ENCODE measurements around the gene TTC9B. TPM values are rescaled to one million over a fixed set of nuclear protein-coding genes. Genes with fewer than 3 reads are reported as not detected.
A peak's percentile ranks its signal among the peaks of the same experiment; 100 is the strongest.

TTC9B gene
- total RNA-seq, 1 experiment from 2014 or later, result 0.59 TPM

GRCh38 chr19:40217027-40217810 is 965 bp downstream of the TTC9B start:
- peak; percentile 79 to 92 for DNase-seq
- Histone ChIP-seq H3K9me2 (ENCODE audit: insufficient read depth) (no peaks in the 10 kb centered on the region), H3K27me3 (ENCODE audit: insufficient read depth, low read depth) (no peaks in the 10 kb centered on the region), H3K4me1 (replicated peaks; ENCODE audit: insufficient read depth) (peaks cover 17% of the 10 kb centered on the region), H3K4me2 (peak overlapping the region; percentile 95), H3K36me3 (ENCODE audit: low read depth) (no peaks in the 10 kb centered on the region), H2AFZ (peak overlapping the region; percentile 98), H4K20me1 (ENCODE audit: insufficient read depth) (no peaks in the 10 kb centered on the region), H3K27ac (peak overlapping the region; percentile 47), H3K9me3 (ENCODE audit: insufficient read depth, low read depth) (no peaks in the 10 kb centered on the region), H3K4me3 (peak overlapping the region; percentile 73), H3F3A (ENCODE audit: insufficient read depth, low read depth) (peaks cover 16% of the 10 kb centered on the region; the same call in 1 of the 2 replicates), H3K79me2 (ENCODE audit: low read depth) (no peaks in the 10 kb centered on the region)
- TF ChIP-seq EZH2 (IDR thresholded peaks at IDR 0.05; ENCODE audit: low read depth), result no peak
- TF ChIP-seq, protein P1, sequence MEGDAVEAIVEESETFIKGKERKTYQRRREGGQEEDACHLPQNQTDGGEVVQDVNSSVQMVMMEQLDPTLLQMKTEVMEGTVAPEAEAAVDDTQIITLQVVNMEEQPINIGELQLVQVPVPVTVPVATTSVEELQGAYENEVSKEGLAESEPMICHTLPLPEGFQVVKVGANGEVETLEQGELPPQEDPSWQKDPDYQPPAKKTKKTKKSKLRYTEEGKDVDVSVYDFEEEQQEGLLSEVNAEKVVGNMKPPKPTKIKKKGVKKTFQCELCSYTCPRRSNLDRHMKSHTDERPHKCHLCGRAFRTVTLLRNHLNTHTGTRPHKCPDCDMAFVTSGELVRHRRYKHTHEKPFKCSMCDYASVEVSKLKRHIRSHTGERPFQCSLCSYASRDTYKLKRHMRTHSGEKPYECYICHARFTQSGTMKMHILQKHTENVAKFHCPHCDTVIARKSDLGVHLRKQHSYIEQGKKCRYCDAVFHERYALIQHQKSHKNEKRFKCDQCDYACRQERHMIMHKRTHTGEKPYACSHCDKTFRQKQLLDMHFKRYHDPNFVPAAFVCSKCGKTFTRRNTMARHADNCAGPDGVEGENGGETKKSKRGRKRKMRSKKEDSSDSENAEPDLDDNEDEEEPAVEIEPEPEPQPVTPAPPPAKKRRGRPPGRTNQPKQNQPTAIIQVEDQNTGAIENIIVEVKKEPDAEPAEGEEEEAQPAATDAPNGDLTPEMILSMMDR (conservative IDR thresholded peaks at IDR 0.05), result peak; percentile 80
- CTCF ChIA-PET, result no interaction called here
- POLR2A ChIA-PET (ENCODE audit: unreplicated experiment), result interaction anchor here (0.6 to 0.7 kb wide), 2 partner anchors 225 to 388 kb away, joined by 3 read pairs; no protein-coding TSS in a partner anchor
- intact Hi-C loops (cut with micrococcal nuclease; ENCODE audit: unreplicated experiment), result loop anchor here (2.0 kb wide), 1 partner anchor 70 kb away; no protein-coding TSS in a partner anchor
- BruUV-seq (replicated peaks), result TSS peak; percentile 24

GRCh38 chr19:40216777-40217026 is 1.5 kb downstream of the TTC9B start:
- Histone ChIP-seq H3K4me2 (peak overlapping the region; percentile 95), H2AFZ (peak overlapping the region; percentile 98; the same call in 1 of the 2 replicates), H4K20me1 (ENCODE audit: insufficient read depth) (no peaks in the 10 kb centered on the region), H3K4me1 (replicated peaks; ENCODE audit: insufficient read depth) (peaks cover 17% of the 10 kb centered on the region), H3K36me3 (ENCODE audit: low read depth) (no peaks in the 10 kb centered on the region), H3K9me3 (ENCODE audit: insufficient read depth, low read depth) (no peaks in the 10 kb centered on the region), H3F3A (ENCODE audit: insufficient read depth, low read depth) (peaks cover 16% of the 10 kb centered on the region; the same call in 1 of the 2 replicates), H3K79me2 (ENCODE audit: low read depth) (no peaks in the 10 kb centered on the region), H3K27me3 (ENCODE audit: insufficient read depth, low read depth) (no peaks in the 10 kb centered on the region), H3K9me2 (ENCODE audit: insufficient read depth) (no peaks in the 10 kb centered on the region), H3K4me3 (peak overlapping the region; percentile 73; the same call in 1 of the 2 replicates), H3K27ac (no peak overlapping the region)
- POLR2A ChIA-PET (ENCODE audit: unreplicated experiment), result interaction anchor here (0.7 kb wide), 1 partner anchor 226 kb away, joined by 3 read pairs; no protein-coding TSS in a partner anchor
- TF ChIP-seq EZH2 (IDR thresholded peaks at IDR 0.05; ENCODE audit: low read depth), result no peak
- TF ChIP-seq, protein P1 (conservative IDR thresholded peaks at IDR 0.05), result no peak
- intact Hi-C loops (cut with micrococcal nuclease; ENCODE audit: unreplicated experiment), result loop anchor here (2.0 kb wide), 1 partner anchor 70 kb away; no protein-coding TSS in a partner anchor
- CTCF ChIA-PET, result no interaction called here
- DNase-seq, result no peak
- no TSS peak for BruUV-seq (replicated peaks)

DNA sequence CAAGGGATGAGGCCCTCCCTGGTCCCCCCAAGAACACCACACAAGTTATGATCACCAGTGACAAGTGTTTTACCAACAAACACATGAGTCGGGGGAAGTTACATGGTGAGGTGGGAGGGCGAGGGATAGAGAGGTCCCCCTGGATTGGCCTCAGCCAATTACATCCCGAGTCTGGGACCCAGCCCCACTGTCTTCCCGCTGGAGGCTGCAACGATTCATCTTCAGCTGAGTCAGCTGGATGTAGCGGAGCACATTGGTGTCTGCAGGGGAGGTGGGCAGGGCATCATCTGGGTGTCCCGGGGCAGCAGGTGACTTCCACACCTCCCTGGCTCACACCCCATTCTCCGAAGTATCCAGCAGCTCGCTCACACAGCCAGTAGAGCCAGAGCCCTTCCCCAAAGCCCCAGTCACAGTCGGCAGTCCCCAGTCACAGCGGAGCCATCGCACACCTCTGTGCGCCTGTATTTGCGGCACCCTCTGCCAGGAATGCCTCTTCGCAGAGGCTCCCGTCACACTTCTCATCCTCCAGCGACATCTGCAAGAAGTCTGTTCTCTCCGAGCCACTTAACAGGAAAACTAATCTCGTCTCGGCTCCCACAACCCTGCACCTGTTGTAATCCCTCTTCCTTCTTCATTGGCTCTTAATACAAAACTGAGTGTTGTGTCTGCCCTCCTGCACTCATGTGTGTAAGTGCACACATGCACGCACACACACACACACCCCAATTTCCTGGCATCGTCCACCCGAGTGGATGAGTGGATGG is 2.0 kb downstream of the TTC9B start:
- Histone ChIP-seq H3F3A (ENCODE audit: insufficient read depth, low read depth) (peaks cover 16% of the 10 kb centered on the region; the same call in 1 of the 2 replicates), H3K9me3 (ENCODE audit: insufficient read depth, low read depth) (no peaks in the 10 kb centered on the region), H2AFZ (peak overlapping the region; percentile 98; the same call in 1 of the 2 replicates), H4K20me1 (ENCODE audit: insufficient read depth) (no peaks in the 10 kb centered on the region), H3K27ac (no peak overlapping the region), H3K4me1 (replicated peaks; ENCODE audit: insufficient read depth) (peaks cover 17% of the 10 kb centered on the region), H3K4me3 (peak overlapping the region; percentile 73; the same call in 1 of the 2 replicates), H3K79me2 (ENCODE audit: low read depth) (no peaks in the 10 kb centered on the region), H3K27me3 (ENCODE audit: insufficient read depth, low read depth) (no peaks in the 10 kb centered on the region), H3K9me2 (ENCODE audit: insufficient read depth) (no peaks in the 10 kb centered on the region), H3K4me2 (peak overlapping the region; percentile 95), H3K36me3 (ENCODE audit: low read depth) (no peaks in the 10 kb centered on the region)
- CTCF ChIA-PET, result no interaction called here
- TF ChIP-seq EZH2 (IDR thresholded peaks at IDR 0.05; ENCODE audit: low read depth), result no peak
- intact Hi-C loops (cut with micrococcal nuclease; ENCODE audit: unreplicated experiment), result loop anchor here (2.0 kb wide), 1 partner anchor 69 kb away; no protein-coding TSS in a partner anchor
- no peak for DNase-seq
- no TSS peak for BruUV-seq (replicated peaks)
- POLR2A ChIA-PET (ENCODE audit: unreplicated experiment), result interaction anchor here (0.7 kb wide), 1 partner anchor 227 kb away, joined by 3 read pairs; no protein-coding TSS in a partner anchor
